OCI-LY3 (cell line): ENCODE data around the gene UGT3A1.

Experiments used
- H2AFZ ChIP-seq: fragments of 200-600, 300-600 bp; shearing (Covaris generic); 2 replicates; pipeline ENCODE4 v1.6.0; 2014; ENCODE audit warnings: antibody characterized with exemption, low read depth, low read length
- H3K27ac ChIP-seq: fragments of 200-600, 300-600 bp; sonication (generic); 2 replicates; pipeline ENCODE4 v1.5.1; 2014; ENCODE audit warnings: mild to moderate bottlenecking, low read length, moderate library complexity, mixed read lengths
- H3K27me3 ChIP-seq: fragments of 200-600, 300-600 bp; sonication (generic); 2 replicates; pipeline ENCODE4 v1.6.1; 2014; ENCODE audit warnings: low read depth, low read length, mixed read lengths
- H3K36me3 ChIP-seq: fragments of 200-600, 300-600 bp; sonication (generic); replicated peaks from 2 replicates; pipeline ENCODE3; 2014; ENCODE audit warnings: low read depth, low read length, mixed read lengths
- H3K4me1 ChIP-seq: fragments of 300-600, 200-600 bp; sonication (generic); 2 replicates; pipeline ENCODE4 v1.6.1; 2014; ENCODE audit warnings: low read length, mixed read lengths
- H3K4me2 ChIP-seq: fragments of 200-600, 300-600 bp; sonication (generic); 2 replicates; pipeline ENCODE4 v1.6.1; 2014; ENCODE audit warnings: low read length, mixed read lengths
- H3K4me3 ChIP-seq: fragments of 300-600, 200-600 bp; sonication (generic); 2 replicates; pipeline ENCODE4 v1.5.1; 2014; ENCODE audit warnings: antibody characterized with exemption, mild to moderate bottlenecking, low read length, moderate library complexity
- H3K79me2 ChIP-seq: fragments of 300-600, 200-600 bp; shearing (Covaris generic); 2 replicates; pipeline ENCODE4 v1.6.1; 2014; ENCODE audit warnings: mild to moderate bottlenecking, low read length, mixed read lengths
- H3K9ac ChIP-seq: fragments of 300-600, 200-600 bp; shearing (Covaris generic); 2 replicates; pipeline ENCODE4 v1.6.0; 2014; ENCODE audit warnings: mild to moderate bottlenecking, low read length, moderate library complexity
- H3K9me3 ChIP-seq: fragments of 200-600, 300-600 bp; shearing (Covaris generic); 2 replicates; pipeline ENCODE4 v1.6.1; 2014; ENCODE audit warnings: low read length, mixed read lengths; ENCODE audit not compliant: insufficient read depth
- H4K20me1 ChIP-seq: fragments of 200-600, 300-600 bp; sonication (generic); 2 replicates; pipeline ENCODE4 v1.6.1; 2016; ENCODE audit warnings: low read length, mixed read lengths; ENCODE audit not compliant: insufficient read depth
- CTCF ChIP-seq: fragments of 200-600, 300-600 bp; sonication (generic); IDR thresholded peaks from 2 replicates; pipeline ENCODE4 v1.5.1; 2014; ENCODE audit warnings: antibody characterized with exemption, low read length, low read depth
- EZH2phosphoT487 ChIP-seq: fragments of 200-600 bp; shearing (Covaris generic); IDR thresholded peaks from 2 replicates; pipeline ENCODE4 v1.6.1; 2018; ENCODE audit warnings: antibody characterized with exemption, mixed run types, low read depth

UGT3A1 gene

GRCh38 chr5:35919191-35919590, 72.0 kb downstream of the UGT3A1 start:
- TF ChIP-seq CTCF: no peak
- no peak for TF ChIP-seq EZH2phosphoT487
- H3K27ac ChIP-seq: no peak overlapping the region
- no peak overlapping the region for H3K9ac ChIP-seq
- no peaks in the 10 kb centered on the region for H3K9me3 ChIP-seq
- no peak overlapping the region for H2AFZ ChIP-seq
- H3K4me3 ChIP-seq: no peak overlapping the region
- H3K4me1 ChIP-seq: no peaks in the 10 kb centered on the region
- no peak overlapping the region for H3K4me2 ChIP-seq
- no peaks in the 10 kb centered on the region for H3K36me3 ChIP-seq
- no peaks in the 10 kb centered on the region for H3K27me3 ChIP-seq
- H3K79me2 ChIP-seq: no peaks in the 10 kb centered on the region
- no peaks in the 10 kb centered on the region for H4K20me1 ChIP-seq

- Histone ChIP-seq H3K9ac (no peak overlapping the region), H2AFZ (no peak overlapping the region), H3K36me3 (no peaks in the 10 kb centered on the region), H3K27ac (no peak overlapping the region), H3K4me2 (no peak overlapping the region), H3K4me3 (no peak overlapping the region), H3K4me1 (no peaks in the 10 kb centered on the region; the same call in 1 of the 2 replicates), H4K20me1 (no peaks in the 10 kb centered on the region), H3K27me3 (no peaks in the 10 kb centered on the region), H3K9me3 (no peaks in the 10 kb centered on the region), H3K79me2 (no peaks in the 10 kb centered on the region)
- no peak for TF ChIP-seq CTCF
- no peak for TF ChIP-seq EZH2phosphoT487
These were observed 82.4 kb downstream of the UGT3A1 start for GRCh38 chr5:35908814-35909213.

- Histone ChIP-seq H3K27ac (no peak overlapping the region), H3K4me2 (no peak overlapping the region), H3K79me2 (no peaks in the 10 kb centered on the region), H3K36me3 (no peaks in the 10 kb centered on the region), H3K9ac (no peak overlapping the region), H3K9me3 (no peaks in the 10 kb centered on the region), H3K4me1 (no peaks in the 10 kb centered on the region; the same call in 1 of the 2 replicates), H2AFZ (no peak overlapping the region), H4K20me1 (no peaks in the 10 kb centered on the region), H3K27me3 (no peaks in the 10 kb centered on the region), H3K4me3 (no peak overlapping the region)
- TF ChIP-seq CTCF (no peak), EZH2phosphoT487 (no peak)
These were observed 83.0 kb downstream of the UGT3A1 start for GRCh38 chr5:35908228-35908627.

GRCh38 chr5:35904443-35905132, 86.6 kb downstream of the UGT3A1 start:
- no peak overlapping the region for H2AFZ ChIP-seq
- no peaks in the 10 kb centered on the region for H3K9me3 ChIP-seq
- H4K20me1 ChIP-seq: no peaks in the 10 kb centered on the region
- H3K4me3 ChIP-seq: no peak overlapping the region
- no peaks in the 10 kb centered on the region; the same call in 1 of the 2 replicates for H3K4me1 ChIP-seq
- no peaks in the 10 kb centered on the region for H3K27me3 ChIP-seq
- no peak overlapping the region for H3K9ac ChIP-seq
- H3K79me2 ChIP-seq: no peaks in the 10 kb centered on the region
- no peaks in the 10 kb centered on the region for H3K36me3 ChIP-seq
- H3K27ac ChIP-seq: no peak overlapping the region
- TF ChIP-seq CTCF: no peak
- TF ChIP-seq EZH2phosphoT487: no peak
- H3K4me2 ChIP-seq: no peak overlapping the region
